NB4 (cell line): ENCODE results near the gene FOXRED2.

Source experiments
- CTCF ChIP-seq: IDR thresholded peaks from one replicate; pipeline ENCODE4 v1.5.1; 2012; ENCODE audit warnings: low read depth, low read length
- POLR2A ChIP-seq: IDR thresholded peaks from 2 replicates; pipeline ENCODE4 v1.6.1; 2011; ENCODE audit warnings: mild to moderate bottlenecking; ENCODE audit not compliant: insufficient read length; ENCODE audit errors: extremely low read depth
- TF ChIP-seq, protein P1 (sequence below): IDR thresholded peaks from 2 replicates; pipeline ENCODE4 v1.6.1; 2011; ENCODE audit warnings: low read depth, low read length

GRCh38 chr22:36454916-36455570 is 51.8 kb downstream of the FOXRED2 start:
- TF ChIP-seq POLR2A, result no peak
- TF ChIP-seq CTCF, result no peak
- TF ChIP-seq, protein P1, sequence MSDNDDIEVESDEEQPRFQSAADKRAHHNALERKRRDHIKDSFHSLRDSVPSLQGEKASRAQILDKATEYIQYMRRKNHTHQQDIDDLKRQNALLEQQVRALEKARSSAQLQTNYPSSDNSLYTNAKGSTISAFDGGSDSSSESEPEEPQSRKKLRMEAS, result peak; percentile 28; the same call in 1 of the 2 replicates
